Neural cell (in vitro differentiated cells): ENCODE measurements around the gene TNFAIP3.

Experiments
- EP300 ChIP-seq: fragments of 450-650 bp; conservative IDR thresholded peaks from 2 replicates; pipeline ENCODE4 v1.6.1; 2014; ENCODE audit warnings: antibody characterized with exemption, mild to moderate bottlenecking, moderate library complexity; ENCODE audit not compliant: poor library complexity, severe bottlenecking
- RAD21 ChIP-seq: fragments of 450-650 bp; conservative IDR thresholded peaks from 2 replicates; pipeline ENCODE4 v1.6.1; 2014; ENCODE audit warnings: antibody characterized with exemption, mild to moderate bottlenecking, moderate library complexity
- TF ChIP-seq, protein P1 (sequence below): fragments of 450-650 bp; IDR thresholded peaks from 2 replicates; pipeline ENCODE4 v1.5.1; 2014; ENCODE audit warnings: antibody characterized with exemption, mild to moderate bottlenecking, moderate library complexity; ENCODE audit not compliant: poor library complexity, severe bottlenecking

DNA sequence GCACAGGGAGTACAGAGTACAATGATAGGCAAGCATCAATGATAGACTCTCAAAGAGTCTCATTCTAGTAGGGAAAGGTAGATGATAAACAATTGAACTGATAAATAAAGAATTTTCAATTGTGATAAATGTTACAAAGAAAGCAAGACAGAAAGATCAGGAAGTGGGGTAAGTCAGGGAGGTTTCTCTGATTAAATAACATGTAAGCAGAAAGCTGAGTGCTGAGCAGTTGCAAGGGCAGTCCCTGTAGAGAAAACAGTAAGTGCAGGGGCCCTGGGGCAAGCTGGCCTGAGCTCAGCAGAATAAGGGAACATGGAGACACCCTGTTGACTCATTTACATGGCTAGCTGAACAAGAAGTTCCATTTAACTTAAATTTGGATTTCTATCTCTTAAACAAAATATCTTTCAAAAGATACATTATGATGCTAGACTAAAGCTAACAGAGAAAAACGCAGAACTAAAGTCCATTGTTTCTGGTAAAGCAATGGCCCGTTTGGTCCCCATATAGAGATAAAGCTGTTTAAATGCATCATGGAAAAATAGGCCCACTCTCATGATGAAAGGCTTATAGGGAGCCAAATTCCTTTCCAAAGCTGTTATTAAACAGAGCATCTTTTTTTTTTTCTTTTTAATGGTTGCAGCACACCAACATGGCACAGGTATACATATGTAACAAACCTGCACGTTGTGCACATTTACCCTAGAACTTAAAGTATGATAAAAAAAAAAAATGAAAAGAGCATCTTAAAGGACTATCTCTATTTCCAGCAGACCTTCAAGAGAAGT lies 5.3 kb upstream of the TNFAIP3 start:
- TF ChIP-seq, protein P1, sequence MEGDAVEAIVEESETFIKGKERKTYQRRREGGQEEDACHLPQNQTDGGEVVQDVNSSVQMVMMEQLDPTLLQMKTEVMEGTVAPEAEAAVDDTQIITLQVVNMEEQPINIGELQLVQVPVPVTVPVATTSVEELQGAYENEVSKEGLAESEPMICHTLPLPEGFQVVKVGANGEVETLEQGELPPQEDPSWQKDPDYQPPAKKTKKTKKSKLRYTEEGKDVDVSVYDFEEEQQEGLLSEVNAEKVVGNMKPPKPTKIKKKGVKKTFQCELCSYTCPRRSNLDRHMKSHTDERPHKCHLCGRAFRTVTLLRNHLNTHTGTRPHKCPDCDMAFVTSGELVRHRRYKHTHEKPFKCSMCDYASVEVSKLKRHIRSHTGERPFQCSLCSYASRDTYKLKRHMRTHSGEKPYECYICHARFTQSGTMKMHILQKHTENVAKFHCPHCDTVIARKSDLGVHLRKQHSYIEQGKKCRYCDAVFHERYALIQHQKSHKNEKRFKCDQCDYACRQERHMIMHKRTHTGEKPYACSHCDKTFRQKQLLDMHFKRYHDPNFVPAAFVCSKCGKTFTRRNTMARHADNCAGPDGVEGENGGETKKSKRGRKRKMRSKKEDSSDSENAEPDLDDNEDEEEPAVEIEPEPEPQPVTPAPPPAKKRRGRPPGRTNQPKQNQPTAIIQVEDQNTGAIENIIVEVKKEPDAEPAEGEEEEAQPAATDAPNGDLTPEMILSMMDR = no peak
- TF ChIP-seq RAD21 = no peak
- TF ChIP-seq EP300 = no peak
